Measurements from ENCODE around the gene PTPRK.

- TF ChIP-seq, protein P1, sequence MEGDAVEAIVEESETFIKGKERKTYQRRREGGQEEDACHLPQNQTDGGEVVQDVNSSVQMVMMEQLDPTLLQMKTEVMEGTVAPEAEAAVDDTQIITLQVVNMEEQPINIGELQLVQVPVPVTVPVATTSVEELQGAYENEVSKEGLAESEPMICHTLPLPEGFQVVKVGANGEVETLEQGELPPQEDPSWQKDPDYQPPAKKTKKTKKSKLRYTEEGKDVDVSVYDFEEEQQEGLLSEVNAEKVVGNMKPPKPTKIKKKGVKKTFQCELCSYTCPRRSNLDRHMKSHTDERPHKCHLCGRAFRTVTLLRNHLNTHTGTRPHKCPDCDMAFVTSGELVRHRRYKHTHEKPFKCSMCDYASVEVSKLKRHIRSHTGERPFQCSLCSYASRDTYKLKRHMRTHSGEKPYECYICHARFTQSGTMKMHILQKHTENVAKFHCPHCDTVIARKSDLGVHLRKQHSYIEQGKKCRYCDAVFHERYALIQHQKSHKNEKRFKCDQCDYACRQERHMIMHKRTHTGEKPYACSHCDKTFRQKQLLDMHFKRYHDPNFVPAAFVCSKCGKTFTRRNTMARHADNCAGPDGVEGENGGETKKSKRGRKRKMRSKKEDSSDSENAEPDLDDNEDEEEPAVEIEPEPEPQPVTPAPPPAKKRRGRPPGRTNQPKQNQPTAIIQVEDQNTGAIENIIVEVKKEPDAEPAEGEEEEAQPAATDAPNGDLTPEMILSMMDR (conservative IDR thresholded peaks at IDR 0.05; ENCODE audit: low read length) = no peak
- no peak for TF ChIP-seq EZH2phosphoT487 (IDR thresholded peaks at IDR 0.05; ENCODE audit: borderline replicate concordance, low read depth, low read length)
Observed at GRCh38 chr6:128239146-128239545, 281.3 kb downstream of the PTPRK start.
